NT2/D1 (cell line): Measurements from ENCODE around the gene MUCL3.

Experiments
- SUZ12 ChIP-seq: IDR thresholded peaks from 2 replicates; pipeline ENCODE4 v1.6.1; 2011; ENCODE audit not compliant: insufficient read length, insufficient read depth; ENCODE audit errors: extremely low read depth
- YY1 ChIP-seq: IDR thresholded peaks from 2 replicates; pipeline ENCODE4 v1.6.1; 2011; ENCODE audit not compliant: insufficient read length, insufficient read depth
- ZNF274 ChIP-seq: IDR thresholded peaks from 2 replicates; pipeline ENCODE4 v1.6.1; 2011; ENCODE audit warnings: mild to moderate bottlenecking, low read depth, low read length

- TF ChIP-seq ZNF274 (no peak), YY1 (no peak), SUZ12 (no peak)
These were observed 41.9 kb upstream of the MUCL3 start for GRCh38 chr6:30898750-30899360.
